Measurements from ENCODE around the gene GGTLC1.
"Not testable (repeated sequence)": the region's sequence is repeated elsewhere in the genome, so short reads cannot be mapped to it uniquely, and the experiment has no call there.

GGTLC1 gene

GRCh38 chr20:23982112-23983018 is 6.2 kb downstream of the GGTLC1 start:
- POLR2A ChIA-PET; H3K4me3 ChIP-seq (ENCODE audit: low read depth, low read length); DNase-seq (ENCODE audit: low read depth, low spot score); CTCF ChIA-PET: not testable (repeated sequence)

GRCh38 chr20:23981526-23981925 is 7.1 kb downstream of the GGTLC1 start:
- POLR2A ChIA-PET; DNase-seq (ENCODE audit: low read depth, low spot score); H3K4me3 ChIP-seq (ENCODE audit: low read depth, low read length); CTCF ChIA-PET: not testable (repeated sequence)

GRCh38 chr20:23981014-23981413 is 7.6 kb downstream of the GGTLC1 start:
- CTCF ChIA-PET; H3K4me3 ChIP-seq (ENCODE audit: low read depth, low read length); POLR2A ChIA-PET; DNase-seq (ENCODE audit: low read depth, low spot score): not testable (repeated sequence)

GRCh38 chr20:23979899-23980811 is 8.4 kb downstream of the GGTLC1 start:
- POLR2A ChIA-PET; H3K4me3 ChIP-seq (ENCODE audit: low read depth, low read length); DNase-seq (ENCODE audit: low read depth, low spot score); CTCF ChIA-PET: not testable (repeated sequence)

- H3K4me3 ChIP-seq (ENCODE audit: low read depth, low read length); CTCF ChIA-PET; DNase-seq (ENCODE audit: low read depth, low spot score); POLR2A ChIA-PET: not testable (repeated sequence)
Measured at GRCh38 chr20:23979380-23979779, 9.2 kb downstream of the GGTLC1 start.

GRCh38 chr20:23978457-23978856 is 10.1 kb downstream of the GGTLC1 start:
- DNase-seq (ENCODE audit: low read depth, low spot score); CTCF ChIA-PET; POLR2A ChIA-PET: not testable (repeated sequence)

GRCh38 chr20:23974966-23975365 is 13.6 kb downstream of the GGTLC1 start:
- no peak for TF ChIP-seq CTCF (IDR thresholded peaks at IDR 0.05; ENCODE audit: insufficient read depth, low read length, missing control alignments)
- ChIA-PET CTCF (no interaction called here), POLR2A (no interaction called here)
- DNase-seq (ENCODE audit: low read depth, low spot score), result no peak
- H3K4me3 ChIP-seq (ENCODE audit: low read depth, low read length), result no peak overlapping the region

More at GRCh38 chr20:23978457-23978856, 10.1 kb downstream of the GGTLC1 start:
- not testable (repeated sequence) for H3K4me3 ChIP-seq (ENCODE audit: low read depth, low read length)

GRCh38 chr20:23971310-23971709 is 17.3 kb downstream of the GGTLC1 start:
- POLR2A ChIA-PET, result no interaction called here
- CTCF ChIA-PET, result no interaction called here
- H3K4me3 ChIP-seq (ENCODE audit: low read depth, low read length), result no peak overlapping the region
- no peak for DNase-seq (ENCODE audit: low read depth, low spot score)
- no peak for TF ChIP-seq CTCF (IDR thresholded peaks at IDR 0.05; ENCODE audit: insufficient read depth, low read length, missing control alignments)

GRCh38 chr20:23970049-23970448 is 18.5 kb downstream of the GGTLC1 start:
- no peak overlapping the region for H3K4me3 ChIP-seq (ENCODE audit: low read depth, low read length)
- no peak for DNase-seq (ENCODE audit: low read depth, low spot score)
- POLR2A ChIA-PET, result no interaction called here
- CTCF ChIA-PET, result no interaction called here
- TF ChIP-seq CTCF (IDR thresholded peaks at IDR 0.05; ENCODE audit: insufficient read depth, low read length, missing control alignments), result no peak
